K562 (cell line): Measurements from ENCODE around the gene PINK1. TPM values are rescaled to one million over a fixed set of nuclear protein-coding genes. Genes with fewer than 3 reads are reported as not detected.
A peak's percentile ranks its signal among the peaks of the same experiment; 100 is the strongest.

ENCODE experiments used
- ATF7 ChIP-seq: fragments of 450-650 bp; IDR thresholded peaks from 2 replicates; pipeline ENCODE4 v1.7.1; 2014; ENCODE audit warnings: mild to moderate bottlenecking, moderate library complexity
- CHD1 ChIP-seq: fragments of 200-600 bp; sonication (generic); IDR thresholded peaks from one replicate; pipeline ENCODE4 v1.6.1; 2012; ENCODE audit warnings: mild to moderate bottlenecking, moderate library complexity, low read length, inconsistent platforms
- EHMT2 ChIP-seq: fragments of 450-650 bp; IDR thresholded peaks from 2 replicates; pipeline ENCODE4 v1.6.1; 2018; ENCODE audit warnings: antibody characterized with exemption
- ELF4 ChIP-seq: fragments of 450-650 bp; formaldehyde crosslinking; IDR thresholded peaks from 2 replicates; pipeline ENCODE4 v1.4.0; 2022; ENCODE audit warnings: missing genetic modification characterization
- NCOA1 ChIP-seq: fragments of 450-650 bp; IDR thresholded peaks from 2 replicates; pipeline ENCODE4 v1.6.1; 2016; ENCODE audit warnings: low read depth
- NR2C1 ChIP-seq, 2 experiments: fragments of 450-650 bp; IDR thresholded peaks; 2 replicates each; pipeline ENCODE4 v1.6.1; 2017; ENCODE audit warnings: mild to moderate bottlenecking in 2 of 2, antibody characterized with exemption in 1 of 2, inconsistent platforms in 1 of 2, missing compliant biosample characterization in 1 of 2, missing genetic modification characterization in 1 of 2
- PHF21A ChIP-seq: fragments of 450-650 bp; IDR thresholded peaks from 2 replicates; pipeline ENCODE4 v1.6.1; 2017; ENCODE audit warnings: low read depth, borderline replicate concordance
- SLC30A9 ChIP-seq: fragments of 250-450 bp; sonication (Bioruptor Pico); IDR thresholded peaks from 2 replicates; pipeline ENCODE4 v1.8.0; 2022; ENCODE audit warnings: mild to moderate bottlenecking, moderate library complexity
- SNIP1 ChIP-seq: fragments of 450-650 bp; IDR thresholded peaks from 2 replicates; pipeline ENCODE4 v1.7.1; 2017; ENCODE audit warnings: low read depth, mild to moderate bottlenecking
- XRCC5 ChIP-seq: fragments of 200-400 bp; formaldehyde crosslinking; IDR thresholded peaks from 2 replicates; pipeline ENCODE4 v1.6.1; 2017; ENCODE audit warnings: low read depth, mild to moderate bottlenecking, low read length
- ZFX ChIP-seq: sonication (generic); formaldehyde crosslinking; IDR thresholded peaks from 2 replicates; pipeline ENCODE4 v1.8.0; 2022; ENCODE audit warnings: mild to moderate bottlenecking, missing genetic modification reagents, moderate library complexity
- ZNF507 ChIP-seq: conservative IDR thresholded peaks from 2 replicates; pipeline ENCODE4 v1.6.1; 2017; ENCODE audit warnings: missing genetic modification characterization, missing compliant biosample characterization
- ZSCAN32 ChIP-seq: fragments of 450-650 bp; formaldehyde crosslinking; IDR thresholded peaks from 2 replicates; pipeline ENCODE4 v1.4.0; 2020; ENCODE audit warnings: mild to moderate bottlenecking, moderate library complexity
- polyA plus RNA-seq, 8 experiments: library from polyadenylated mRNA; depleted of rRNA in 4 of 8; stranded (reverse) in 5 of 8; unstranded in 3 of 8; fragments of >200 nt; fragmentation: Nextera tagmentation in 2 of 8; fragmentation: Illumina TruSeq in 1 of 8; extraction: Ambion mirVana in 2 of 8; extraction: Trizol in 1 of 8; gene quantifications; 2 replicates each; pipeline versions ENCODE4 v1.2.1 to v1.2.3, GENCODE V29; 2011 to 2014; ENCODE audit warnings: inconsistent platforms in 1 of 8, missing spikeins in 1 of 8
- total RNA-seq, 7 experiments: library from RNA; depleted of rRNA in 6 of 7; stranded (reverse); fragments of >200 nt in 6 of 7; fragmentation: Illumina TruSeq in 2 of 7; extraction: Trizol in 2 of 7; gene quantifications; 2 replicates each; pipeline versions ENCODE4 v1.2.1 to v1.2.3, GENCODE V29; 2011 to 2021; ENCODE audit warnings: low replicate concordance in 1 of 7
- TF ChIP-seq, protein P1 (sequence below): fragments of 450-650 bp; IDR thresholded peaks from 2 replicates; pipeline ENCODE4 v1.6.1; 2016; ENCODE audit warnings: low read depth
- TF ChIP-seq, protein P2 (sequence below), 2 experiments: fragments of 200-800 bp in 1 of 2; sonication (Bioruptor generic) in 1 of 2; sonication (generic) in 1 of 2; formaldehyde crosslinking in 1 of 2; IDR thresholded peaks in 1 of 2; conservative IDR thresholded peaks in 1 of 2; 2 replicates each; pipeline versions ENCODE4 v1.5.0 to v1.6.1; 2016 to 2020; ENCODE audit warnings: missing compliant biosample characterization in 1 of 2, missing genetic modification characterization in 1 of 2, missing genetic modification reagents in 1 of 2
- TF ChIP-seq, protein P3 (sequence below): sonication (generic); formaldehyde crosslinking; IDR thresholded peaks from 2 replicates; pipeline ENCODE4 v1.9.0; 2022; ENCODE audit warnings: mild to moderate bottlenecking, missing genetic modification reagents

PINK1 gene
- total and polyA plus RNA-seq, 9 of the 15 experiments (the other 6 are each of a cell fraction or from before 2014, with no cell fraction given) = 1.5 to 11.3 (median 6.8) TPM

DNA sequence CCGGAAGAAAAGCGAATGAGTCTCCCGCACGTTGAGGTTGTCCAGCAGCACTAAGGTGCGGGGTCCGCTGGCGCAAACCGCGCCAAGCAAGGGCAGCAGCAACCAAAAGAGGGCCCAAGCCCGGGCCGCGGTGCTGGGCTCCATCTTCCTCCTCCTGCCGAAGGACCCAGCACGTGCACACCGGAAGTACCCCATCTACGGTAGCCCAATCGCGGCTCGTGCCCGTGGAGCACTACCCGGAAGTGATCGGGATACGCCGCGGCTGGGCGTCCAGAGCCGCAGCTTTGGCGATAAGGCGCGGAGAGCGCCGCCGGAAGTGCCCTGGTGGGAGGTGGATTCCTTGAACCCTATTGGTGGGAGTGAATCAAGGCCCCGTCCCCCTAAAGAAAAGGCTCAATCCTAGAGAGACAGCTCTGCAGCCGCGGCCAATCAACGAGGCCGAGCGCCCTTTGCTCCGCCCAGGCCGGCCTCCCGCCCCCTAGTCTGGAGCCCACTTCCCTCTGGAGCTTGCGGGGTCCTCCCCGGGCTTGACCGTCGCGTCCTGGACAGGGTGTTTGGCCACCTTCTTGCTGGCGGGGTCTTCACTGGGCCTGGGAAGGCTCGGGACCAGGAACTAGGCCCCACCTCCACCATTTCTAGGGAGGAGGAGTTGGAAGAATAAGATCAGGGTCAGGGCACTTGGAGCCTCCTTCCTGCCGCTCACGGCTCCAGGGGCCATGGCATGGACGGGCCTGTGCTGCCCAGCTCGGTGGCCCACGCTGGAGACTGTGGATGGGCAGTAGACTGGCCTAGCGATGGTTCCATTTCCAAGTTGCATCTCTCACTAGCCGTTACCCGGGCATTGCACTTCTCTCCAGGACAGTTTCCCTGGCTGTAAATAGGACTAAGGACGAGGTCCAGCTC is 28.2 kb downstream of the PINK1 start, which contains the start of gene DDOST (continued):
- TF ChIP-seq ZNF507 (tag) = no peak
- TF ChIP-seq, protein P1, sequence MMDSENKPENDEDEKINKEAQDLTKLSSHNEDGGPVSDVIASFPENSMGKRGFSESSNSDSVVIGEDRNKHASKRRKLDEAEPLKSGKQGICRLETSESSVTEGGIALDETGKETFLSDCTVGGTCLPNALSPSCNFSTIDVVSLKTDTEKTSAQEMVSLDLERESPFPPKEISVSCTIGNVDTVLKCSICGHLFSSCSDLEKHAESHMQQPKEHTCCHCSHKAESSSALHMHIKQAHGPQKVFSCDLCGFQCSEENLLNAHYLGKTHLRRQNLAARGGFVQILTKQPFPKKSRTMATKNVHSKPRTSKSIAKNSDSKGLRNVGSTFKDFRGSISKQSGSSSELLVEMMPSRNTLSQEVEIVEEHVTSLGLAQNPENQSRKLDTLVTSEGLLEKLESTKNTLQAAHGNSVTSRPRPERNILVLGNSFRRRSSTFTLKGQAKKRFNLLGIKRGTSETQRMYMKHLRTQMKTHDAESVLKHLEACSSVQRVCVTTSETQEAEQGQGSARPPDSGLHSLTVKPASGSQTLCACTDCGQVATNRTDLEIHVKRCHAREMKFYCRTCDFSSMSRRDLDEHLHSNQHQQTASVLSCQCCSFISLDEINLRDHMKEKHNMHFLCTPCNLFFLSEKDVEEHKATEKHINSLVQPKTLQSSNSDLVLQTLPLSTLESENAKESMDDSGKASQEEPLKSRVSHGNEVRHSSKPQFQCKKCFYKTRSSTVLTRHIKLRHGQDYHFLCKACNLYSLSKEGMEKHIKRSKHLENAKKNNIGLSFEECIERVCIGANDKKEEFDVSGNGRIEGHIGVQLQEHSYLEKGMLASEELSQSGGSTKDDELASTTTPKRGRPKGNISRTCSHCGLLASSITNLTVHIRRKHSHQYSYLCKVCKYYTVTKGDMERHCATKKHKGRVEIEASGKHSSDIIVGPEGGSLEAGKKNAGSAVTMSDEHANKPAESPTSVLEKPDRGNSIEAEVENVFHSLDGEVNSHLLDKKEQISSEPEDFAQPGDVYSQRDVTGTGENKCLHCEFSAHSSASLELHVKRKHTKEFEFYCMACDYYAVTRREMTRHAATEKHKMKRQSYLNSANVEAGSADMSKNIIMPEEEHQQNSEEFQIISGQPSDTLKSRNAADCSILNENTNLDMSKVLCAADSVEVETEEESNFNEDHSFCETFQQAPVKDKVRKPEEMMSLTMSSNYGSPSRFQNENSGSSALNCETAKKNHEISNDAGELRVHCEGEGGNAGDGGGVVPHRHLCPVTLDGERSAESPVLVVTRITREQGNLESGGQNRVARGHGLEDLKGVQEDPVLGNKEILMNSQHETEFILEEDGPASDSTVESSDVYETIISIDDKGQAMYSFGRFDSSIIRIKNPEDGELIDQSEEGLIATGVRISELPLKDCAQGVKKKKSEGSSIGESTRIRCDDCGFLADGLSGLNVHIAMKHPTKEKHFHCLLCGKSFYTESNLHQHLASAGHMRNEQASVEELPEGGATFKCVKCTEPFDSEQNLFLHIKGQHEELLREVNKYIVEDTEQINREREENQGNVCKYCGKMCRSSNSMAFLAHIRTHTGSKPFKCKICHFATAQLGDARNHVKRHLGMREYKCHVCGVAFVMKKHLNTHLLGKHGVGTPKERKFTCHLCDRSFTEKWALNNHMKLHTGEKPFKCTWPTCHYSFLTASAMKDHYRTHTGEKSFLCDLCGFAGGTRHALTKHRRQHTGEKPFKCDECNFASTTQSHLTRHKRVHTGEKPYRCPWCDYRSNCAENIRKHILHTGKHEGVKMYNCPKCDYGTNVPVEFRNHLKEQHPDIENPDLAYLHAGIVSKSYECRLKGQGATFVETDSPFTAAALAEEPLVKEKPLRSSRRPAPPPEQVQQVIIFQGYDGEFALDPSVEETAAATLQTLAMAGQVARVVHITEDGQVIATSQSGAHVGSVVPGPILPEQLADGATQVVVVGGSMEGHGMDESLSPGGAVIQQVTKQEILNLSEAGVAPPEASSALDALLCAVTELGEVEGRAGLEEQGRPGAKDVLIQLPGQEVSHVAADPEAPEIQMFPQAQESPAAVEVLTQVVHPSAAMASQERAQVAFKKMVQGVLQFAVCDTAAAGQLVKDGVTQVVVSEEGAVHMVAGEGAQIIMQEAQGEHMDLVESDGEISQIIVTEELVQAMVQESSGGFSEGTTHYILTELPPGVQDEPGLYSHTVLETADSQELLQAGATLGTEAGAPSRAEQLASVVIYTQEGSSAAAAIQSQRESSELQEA = peak; percentile 88
- TF ChIP-seq CHD1 = peak; percentile 72
- TF ChIP-seq ZSCAN32 (CRISPR knock-in tag) = no peak
- peak; percentile 74 for TF ChIP-seq ZFX
- peak; percentile 87 for TF ChIP-seq ATF7
- TF ChIP-seq SLC30A9 (CRISPR knock-in tag) = no peak
- peak; percentile 99 for TF ChIP-seq NR2C1 (IDR thresholded peaks at IDR 0.05)
- TF ChIP-seq NR2C1 (tag; IDR thresholded peaks at IDR 0.05) = peak; percentile 99
- TF ChIP-seq, protein P2, sequence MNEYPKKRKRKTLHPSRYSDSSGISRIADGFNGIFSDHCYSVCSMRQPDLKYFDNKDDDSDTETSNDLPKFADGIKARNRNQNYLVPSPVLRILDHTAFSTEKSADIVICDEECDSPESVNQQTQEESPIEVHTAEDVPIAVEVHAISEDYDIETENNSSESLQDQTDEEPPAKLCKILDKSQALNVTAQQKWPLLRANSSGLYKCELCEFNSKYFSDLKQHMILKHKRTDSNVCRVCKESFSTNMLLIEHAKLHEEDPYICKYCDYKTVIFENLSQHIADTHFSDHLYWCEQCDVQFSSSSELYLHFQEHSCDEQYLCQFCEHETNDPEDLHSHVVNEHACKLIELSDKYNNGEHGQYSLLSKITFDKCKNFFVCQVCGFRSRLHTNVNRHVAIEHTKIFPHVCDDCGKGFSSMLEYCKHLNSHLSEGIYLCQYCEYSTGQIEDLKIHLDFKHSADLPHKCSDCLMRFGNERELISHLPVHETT (CRISPR knock-in tag; conservative IDR thresholded peaks at IDR 0.05 in 1 of 2, IDR thresholded peaks at IDR 0.05 in 1 of 2) = peak in 1 of 2 experiments; percentile 76; a peak in 1 of 4 replicates
- TF ChIP-seq PHF21A = peak; percentile 51; the same call in 1 of the 2 replicates
- TF ChIP-seq SNIP1 = no peak
- TF ChIP-seq EHMT2 = peak; percentile 42; the same call in 1 of the 2 replicates
- TF ChIP-seq NCOA1 = peak; percentile 39; the same call in 1 of the 2 replicates
- TF ChIP-seq ELF4 (CRISPR knock-in tag) = peak; percentile 43; the same call in 1 of the 2 replicates
- 0 out of 2 replicates have a peak, but pooled peaks have one; percentile 43 for TF ChIP-seq XRCC5
- TF ChIP-seq, protein P3, sequence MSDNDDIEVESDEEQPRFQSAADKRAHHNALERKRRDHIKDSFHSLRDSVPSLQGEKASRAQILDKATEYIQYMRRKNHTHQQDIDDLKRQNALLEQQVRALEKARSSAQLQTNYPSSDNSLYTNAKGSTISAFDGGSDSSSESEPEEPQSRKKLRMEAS (CRISPR knock-in tag) = peak; percentile 71
